ENCODE data around the gene NDUFS7.

The NDUFS7 gene

GRCh38 chr19:1422360-1422759 lies 38.7 kb downstream of the NDUFS7 start:
- Histone ChIP-seq H3K36me3 (ENCODE audit: insufficient read depth, low read length) (peaks cover 96% of the 10 kb centered on the region), H3K9ac (ENCODE audit: low read depth, low read length) (no peak overlapping the region)

GRCh38 chr19:1422943-1423342 lies 39.2 kb downstream of the NDUFS7 start:
- H3K9ac ChIP-seq (ENCODE audit: low read depth, low read length): no peak overlapping the region
- H3K4me3 ChIP-seq (ENCODE audit: low read length): no peak overlapping the region
- H3K27ac ChIP-seq (ENCODE audit: low read depth, low read length): no peak overlapping the region
- H3K27me3 ChIP-seq (ENCODE audit: insufficient read depth, low read length): no peaks in the 10 kb centered on the region
- WGBS: 95% methylated on average over 24 of the region's 24 CpGs
- peaks cover 96% of the 10 kb centered on the region for H3K36me3 ChIP-seq (ENCODE audit: insufficient read depth, low read length)
- H3K9me3 ChIP-seq (ENCODE audit: insufficient read depth, low read depth, low read length): no peaks in the 10 kb centered on the region
- no peaks in the 10 kb centered on the region for H3K4me1 ChIP-seq (ENCODE audit: insufficient read depth, low read length)

More at GRCh38 chr19:1422360-1422759, 38.7 kb downstream of the NDUFS7 start:
- Histone ChIP-seq H3K9me3 (ENCODE audit: insufficient read depth, low read depth, low read length) (no peaks in the 10 kb centered on the region), H3K4me1 (ENCODE audit: insufficient read depth, low read length) (no peaks in the 10 kb centered on the region), H3K27me3 (ENCODE audit: insufficient read depth, low read length) (no peaks in the 10 kb centered on the region), H3K27ac (ENCODE audit: low read depth, low read length) (no peak overlapping the region), H3K4me3 (ENCODE audit: low read length) (no peak overlapping the region)
- 94% methylated on average over 16 of the region's 16 CpGs for WGBS

GRCh38 chr19:1423436-1424191 lies 39.9 kb downstream of the NDUFS7 start:
- WGBS: 96% methylated on average over 40 of the region's 40 CpGs
- Histone ChIP-seq H3K9me3 (ENCODE audit: insufficient read depth, low read depth, low read length) (no peaks in the 10 kb centered on the region), H3K4me3 (ENCODE audit: low read length) (no peak overlapping the region), H3K27ac (ENCODE audit: low read depth, low read length) (no peak overlapping the region), H3K27me3 (ENCODE audit: insufficient read depth, low read length) (no peaks in the 10 kb centered on the region), H3K36me3 (ENCODE audit: insufficient read depth, low read length) (peaks cover 96% of the 10 kb centered on the region), H3K9ac (ENCODE audit: low read depth, low read length) (no peak overlapping the region), H3K4me1 (ENCODE audit: insufficient read depth, low read length) (no peaks in the 10 kb centered on the region)

GRCh38 chr19:1424192-1424955 lies 40.7 kb downstream of the NDUFS7 start:
- Histone ChIP-seq H3K27ac (ENCODE audit: low read depth, low read length) (no peak overlapping the region), H3K4me3 (ENCODE audit: low read length) (no peak overlapping the region), H3K9me3 (ENCODE audit: insufficient read depth, low read depth, low read length) (no peaks in the 10 kb centered on the region), H3K36me3 (ENCODE audit: insufficient read depth, low read length) (peaks cover 96% of the 10 kb centered on the region), H3K27me3 (ENCODE audit: insufficient read depth, low read length) (no peaks in the 10 kb centered on the region), H3K9ac (ENCODE audit: low read depth, low read length) (no peak overlapping the region), H3K4me1 (ENCODE audit: insufficient read depth, low read length) (no peaks in the 10 kb centered on the region)
- WGBS: 93% methylated on average over 40 of the region's 42 CpGs

GRCh38 chr19:1425102-1425837 lies 41.6 kb downstream of the NDUFS7 start:
- H3K9ac ChIP-seq (ENCODE audit: low read depth, low read length): no peak overlapping the region
- no peaks in the 10 kb centered on the region for H3K27me3 ChIP-seq (ENCODE audit: insufficient read depth, low read length)
- H3K4me3 ChIP-seq (ENCODE audit: low read length): no peak overlapping the region
- H3K27ac ChIP-seq (ENCODE audit: low read depth, low read length): no peak overlapping the region
- peaks cover 96% of the 10 kb centered on the region for H3K36me3 ChIP-seq (ENCODE audit: insufficient read depth, low read length)
- WGBS: 95% methylated on average over 33 of the region's 33 CpGs
- H3K9me3 ChIP-seq (ENCODE audit: insufficient read depth, low read depth, low read length): no peaks in the 10 kb centered on the region
- H3K4me1 ChIP-seq (ENCODE audit: insufficient read depth, low read length): no peaks in the 10 kb centered on the region

- no peak overlapping the region for H3K27ac ChIP-seq (ENCODE audit: low read depth, low read length)
- no peak overlapping the region for H3K9ac ChIP-seq (ENCODE audit: low read depth, low read length)
- no peaks in the 10 kb centered on the region for H3K27me3 ChIP-seq (ENCODE audit: insufficient read depth, low read length)
- H3K9me3 ChIP-seq (ENCODE audit: insufficient read depth, low read depth, low read length): no peaks in the 10 kb centered on the region
- H3K36me3 ChIP-seq (ENCODE audit: insufficient read depth, low read length): peaks cover 95% of the 10 kb centered on the region
- no peak overlapping the region for H3K4me3 ChIP-seq (ENCODE audit: low read length)
- H3K4me1 ChIP-seq (ENCODE audit: insufficient read depth, low read length): no peaks in the 10 kb centered on the region
- WGBS: 92% methylated on average over 14 of the region's 14 CpGs
Observed at GRCh38 chr19:1425902-1426301, 42.2 kb downstream of the NDUFS7 start.

GRCh38 chr19:1426736-1427135 lies 43.0 kb downstream of the NDUFS7 start:
- H3K9me3 ChIP-seq (ENCODE audit: insufficient read depth, low read depth, low read length): no peaks in the 10 kb centered on the region
- no peaks in the 10 kb centered on the region for H3K27me3 ChIP-seq (ENCODE audit: insufficient read depth, low read length)
- peaks cover 93% of the 10 kb centered on the region for H3K36me3 ChIP-seq (ENCODE audit: insufficient read depth, low read length)
- no peaks in the 10 kb centered on the region for H3K4me1 ChIP-seq (ENCODE audit: insufficient read depth, low read length)
- WGBS: 95% methylated on average over 9 of the region's 9 CpGs
- H3K4me3 ChIP-seq (ENCODE audit: low read length): no peak overlapping the region
- no peak overlapping the region for H3K9ac ChIP-seq (ENCODE audit: low read depth, low read length)
- H3K27ac ChIP-seq (ENCODE audit: low read depth, low read length): no peak overlapping the region

GRCh38 chr19:1427221-1427920 lies 43.7 kb downstream of the NDUFS7 start:
- peaks cover 93% of the 10 kb centered on the region for H3K36me3 ChIP-seq (ENCODE audit: insufficient read depth, low read length)
- H3K9me3 ChIP-seq (ENCODE audit: insufficient read depth, low read depth, low read length): no peaks in the 10 kb centered on the region
- no peak overlapping the region for H3K9ac ChIP-seq (ENCODE audit: low read depth, low read length)
- 96% methylated on average over 27 of the region's 27 CpGs for WGBS
- no peaks in the 10 kb centered on the region for H3K4me1 ChIP-seq (ENCODE audit: insufficient read depth, low read length)
- H3K27ac ChIP-seq (ENCODE audit: low read depth, low read length): no peak overlapping the region
- H3K4me3 ChIP-seq (ENCODE audit: low read length): no peak overlapping the region
- H3K27me3 ChIP-seq (ENCODE audit: insufficient read depth, low read length): no peaks in the 10 kb centered on the region

- Histone ChIP-seq H3K4me3 (ENCODE audit: low read length) (no peak overlapping the region), H3K27ac (ENCODE audit: low read depth, low read length) (no peak overlapping the region), H3K9ac (ENCODE audit: low read depth, low read length) (no peak overlapping the region), H3K4me1 (ENCODE audit: insufficient read depth, low read length) (no peaks in the 10 kb centered on the region), H3K9me3 (ENCODE audit: insufficient read depth, low read depth, low read length) (no peaks in the 10 kb centered on the region), H3K36me3 (ENCODE audit: insufficient read depth, low read length) (peaks cover 93% of the 10 kb centered on the region), H3K27me3 (ENCODE audit: insufficient read depth, low read length) (no peaks in the 10 kb centered on the region)
- 96% methylated on average over 41 of the region's 41 CpGs for WGBS
Observed at GRCh38 chr19:1428738-1429391, 45.2 kb downstream of the NDUFS7 start.

GRCh38 chr19:1429750-1430149 lies 46.0 kb downstream of the NDUFS7 start:
- Histone ChIP-seq H3K4me3 (ENCODE audit: low read length) (no peak overlapping the region), H3K9ac (ENCODE audit: low read depth, low read length) (no peak overlapping the region), H3K27me3 (ENCODE audit: insufficient read depth, low read length) (no peaks in the 10 kb centered on the region), H3K27ac (ENCODE audit: low read depth, low read length) (no peak overlapping the region), H3K9me3 (ENCODE audit: insufficient read depth, low read depth, low read length) (no peaks in the 10 kb centered on the region), H3K4me1 (ENCODE audit: insufficient read depth, low read length) (no peaks in the 10 kb centered on the region), H3K36me3 (ENCODE audit: insufficient read depth, low read length) (peaks cover 94% of the 10 kb centered on the region)
- WGBS: 95% methylated on average over 14 of the region's 14 CpGs

Data from HUES64 (cell line).